IPS-NIHi11 (cell line): Measurements from ENCODE around the gene RGS19.

ENCODE experiments used
- DNase-seq: peaks from one replicate; pipeline ENCODE4 v3.0.0; 2012; ENCODE audit warnings: mixed read lengths, low spot score

RGS19 gene

GRCh38 chr20:64035933-64036345, 43.4 kb downstream of the RGS19 start, which contains the start of gene C20orf204:
C20orf204 (plus strand) TSS chr20:64036182; CDS start chr20:64036324, 142 bp downstream.
- DNase-seq: peak; percentile 52

- DNase-seq: no peak
These were observed 44.0 kb downstream of the RGS19 start for GRCh38 chr20:64035066-64035932.

- DNase-seq: no peak
These were observed 45.3 kb downstream of the RGS19 start for GRCh38 chr20:64033981-64034493.

GRCh38 chr20:64032706-64033624, 46.4 kb downstream of the RGS19 start:
- no peak for DNase-seq

- DNase-seq: no peak
These were observed 47.5 kb downstream of the RGS19 start for GRCh38 chr20:64031822-64032314.

GRCh38 chr20:64030371-64031134, 48.8 kb downstream of the RGS19 start:
- no peak for DNase-seq

- DNase-seq: no peak
These were observed 49.8 kb downstream of the RGS19 start for GRCh38 chr20:64029293-64030117.

GRCh38 chr20:64027981-64028685, 51.2 kb downstream of the RGS19 start:
- no peak for DNase-seq

GRCh38 chr20:64025826-64026412, 53.4 kb downstream of the RGS19 start:
- DNase-seq: no peak

GRCh38 chr20:64025101-64025825, 54.1 kb downstream of the RGS19 start:
- DNase-seq: no peak

- DNase-seq: no peak
These were observed 55.0 kb downstream of the RGS19 start for GRCh38 chr20:64024141-64024990.

GRCh38 chr20:64023361-64024140, 55.8 kb downstream of the RGS19 start:
- no peak for DNase-seq
